NCI-H128 (cell line): Measurements from ENCODE around the gene HGS.

Source experiments
- DNase-seq: peaks from one replicate; lab custom pipeline; 2025; ENCODE audit not compliant: unreplicated experiment; lab: John Stamatoyannopoulos, UW

HGS gene

GRCh38 chr17:81740395-81740961, 56.7 kb downstream of the HGS start:
- no peak for DNase-seq

- DNase-seq: no peak
Observed at GRCh38 chr17:81741049-81741593, 57.3 kb downstream of the HGS start.

GRCh38 chr17:81741594-81742452, 58.0 kb downstream of the HGS start:
- no peak for DNase-seq
